ENCODE measurements around the gene ELMO2.

The ELMO2 gene

GRCh38 chr20:46361381-46361780 lies 45.0 kb downstream of the ELMO2 start:
- in situ Hi-C loops (cut with HindIII; ENCODE audit: low sequenced_read_pairs): no loop called here
- TF ChIP-seq, protein P1, sequence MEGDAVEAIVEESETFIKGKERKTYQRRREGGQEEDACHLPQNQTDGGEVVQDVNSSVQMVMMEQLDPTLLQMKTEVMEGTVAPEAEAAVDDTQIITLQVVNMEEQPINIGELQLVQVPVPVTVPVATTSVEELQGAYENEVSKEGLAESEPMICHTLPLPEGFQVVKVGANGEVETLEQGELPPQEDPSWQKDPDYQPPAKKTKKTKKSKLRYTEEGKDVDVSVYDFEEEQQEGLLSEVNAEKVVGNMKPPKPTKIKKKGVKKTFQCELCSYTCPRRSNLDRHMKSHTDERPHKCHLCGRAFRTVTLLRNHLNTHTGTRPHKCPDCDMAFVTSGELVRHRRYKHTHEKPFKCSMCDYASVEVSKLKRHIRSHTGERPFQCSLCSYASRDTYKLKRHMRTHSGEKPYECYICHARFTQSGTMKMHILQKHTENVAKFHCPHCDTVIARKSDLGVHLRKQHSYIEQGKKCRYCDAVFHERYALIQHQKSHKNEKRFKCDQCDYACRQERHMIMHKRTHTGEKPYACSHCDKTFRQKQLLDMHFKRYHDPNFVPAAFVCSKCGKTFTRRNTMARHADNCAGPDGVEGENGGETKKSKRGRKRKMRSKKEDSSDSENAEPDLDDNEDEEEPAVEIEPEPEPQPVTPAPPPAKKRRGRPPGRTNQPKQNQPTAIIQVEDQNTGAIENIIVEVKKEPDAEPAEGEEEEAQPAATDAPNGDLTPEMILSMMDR (IDR thresholded peaks at IDR 0.05; ENCODE audit: low read depth, low read length, missing control alignments): no peak
- DNase-seq (ENCODE audit: low read depth): no peak
- H3K4me3 ChIP-seq (ENCODE audit: low read depth, low read length): no peak overlapping the region

- DNase-seq (ENCODE audit: low read depth): no peak
- TF ChIP-seq, protein P1 (IDR thresholded peaks at IDR 0.05; ENCODE audit: low read depth, low read length, missing control alignments): no peak
- in situ Hi-C loops (cut with HindIII; ENCODE audit: low sequenced_read_pairs): no loop called here
- H3K4me3 ChIP-seq (ENCODE audit: low read depth, low read length): no peak overlapping the region
Observed at GRCh38 chr20:46359233-46359751, 47.1 kb downstream of the ELMO2 start.

DNA sequence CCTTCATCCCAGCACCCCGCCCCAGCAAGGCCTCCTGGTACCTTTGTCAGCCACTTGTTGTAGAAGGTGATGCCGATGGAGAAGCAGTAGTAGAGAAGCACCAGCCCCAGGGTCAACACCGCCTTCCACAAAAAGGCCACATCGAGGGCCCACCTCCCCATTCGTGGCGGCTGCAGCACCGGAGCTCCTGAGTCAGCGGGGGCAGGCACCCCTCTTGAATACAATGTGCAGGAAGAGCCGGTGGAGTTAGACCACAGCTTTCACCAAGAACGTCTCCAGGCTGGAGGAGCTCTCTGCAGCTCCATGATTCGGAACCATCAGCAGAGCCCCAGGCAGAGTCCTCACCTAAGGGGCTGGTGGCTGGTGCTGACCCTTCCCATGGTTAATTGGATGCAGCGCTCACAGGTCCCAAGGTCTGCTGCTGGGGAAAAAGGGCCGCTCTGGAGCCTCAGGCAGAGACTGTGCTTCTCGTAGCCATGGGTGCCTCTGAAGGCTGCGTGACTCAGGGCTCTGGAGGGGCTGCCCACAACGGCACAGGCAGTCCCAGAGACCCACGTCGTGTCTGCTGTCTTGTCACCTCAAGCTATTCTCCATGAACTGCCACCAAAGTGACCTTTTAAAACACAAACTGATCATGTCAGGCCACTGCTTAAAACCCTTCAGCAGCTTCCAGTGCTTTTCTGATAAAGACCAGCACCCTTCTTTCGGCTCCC lies 47.9 kb downstream of the ELMO2 start:
- no peak overlapping the region for H3K4me3 ChIP-seq (ENCODE audit: low read depth, low read length)
- in situ Hi-C loops (cut with HindIII; ENCODE audit: low sequenced_read_pairs): no loop called here
- TF ChIP-seq, protein P1 (IDR thresholded peaks at IDR 0.05; ENCODE audit: low read depth, low read length, missing control alignments): no peak
- no peak for DNase-seq (ENCODE audit: low read depth)

- no peak overlapping the region for H3K4me3 ChIP-seq (ENCODE audit: low read depth, low read length)
- no peak for DNase-seq (ENCODE audit: low read depth)
- in situ Hi-C loops (cut with HindIII; ENCODE audit: low sequenced_read_pairs): no loop called here
- TF ChIP-seq, protein P1 (IDR thresholded peaks at IDR 0.05; ENCODE audit: low read depth, low read length, missing control alignments): no peak
Observed at GRCh38 chr20:46357030-46357514, 49.3 kb downstream of the ELMO2 start.

DNA sequence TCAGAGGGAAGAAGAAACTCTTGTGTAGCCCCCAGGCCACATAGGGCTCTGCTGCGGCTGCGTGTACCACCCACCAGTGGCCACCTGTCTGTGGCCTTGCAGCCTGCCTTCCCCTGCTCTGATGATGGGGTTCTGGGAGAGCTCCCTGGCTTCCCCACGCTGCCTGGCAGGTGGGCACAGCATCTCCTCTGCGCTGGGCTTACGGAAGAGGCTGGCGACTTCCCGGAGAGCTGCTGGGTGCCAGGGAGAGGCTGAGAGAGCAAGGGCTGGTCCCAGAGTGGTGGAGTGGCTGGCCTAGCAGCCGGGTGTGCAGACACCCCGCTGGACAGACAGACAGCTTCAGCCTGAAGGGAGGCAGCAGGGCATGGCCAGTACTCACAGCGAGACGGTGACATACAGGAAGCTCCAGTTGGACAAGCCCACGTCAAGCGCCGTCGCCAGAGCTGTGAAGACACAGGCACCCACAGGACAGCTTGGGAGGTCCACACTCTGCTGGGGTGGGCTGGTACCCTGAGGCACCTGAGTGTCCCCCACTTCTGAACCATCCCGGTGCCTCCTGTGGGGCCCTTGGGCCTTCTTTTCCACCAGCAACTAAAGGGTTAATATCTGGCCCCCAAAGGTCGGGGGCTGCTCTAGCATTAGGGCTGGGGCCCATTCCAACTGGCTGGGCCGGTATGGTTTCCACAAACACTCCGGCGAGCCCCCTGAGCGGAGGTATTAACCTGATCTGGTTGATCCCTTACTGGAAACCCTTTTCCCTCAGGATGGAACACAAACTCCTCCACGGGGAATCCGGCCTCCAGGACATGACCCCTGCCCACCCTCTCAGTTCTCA lies 50.0 kb downstream of the ELMO2 start:
- DNase-seq (ENCODE audit: low read depth): no peak
- in situ Hi-C loops (cut with HindIII; ENCODE audit: low sequenced_read_pairs): no loop called here
- no peak overlapping the region for H3K4me3 ChIP-seq (ENCODE audit: low read depth, low read length)
- TF ChIP-seq, protein P1 (IDR thresholded peaks at IDR 0.05; ENCODE audit: low read depth, low read length, missing control alignments): no peak

GRCh38 chr20:46355778-46356177 lies 50.6 kb downstream of the ELMO2 start:
- DNase-seq (ENCODE audit: low read depth): no peak
- H3K4me3 ChIP-seq (ENCODE audit: low read depth, low read length): no peak overlapping the region
- TF ChIP-seq, protein P1 (IDR thresholded peaks at IDR 0.05; ENCODE audit: low read depth, low read length, missing control alignments): no peak
- in situ Hi-C loops (cut with HindIII; ENCODE audit: low sequenced_read_pairs): no loop called here

Measured in astrocyte of the cerebellum (primary cell).